Thyroid gland (tissue), 4 donors: ENCODE results near the gene OBSCN. TPM values are rescaled to one million over a fixed set of nuclear protein-coding genes. Genes with fewer than 3 reads are reported as not detected.

Experiments
- DNase-seq, 2 donors: peaks; one replicate each; pipeline ENCODE4 v3.0.0-alpha.2; 2019
- H3K27ac ChIP-seq, 3 donors: fragments of 200-600 bp; sonication (generic); 1 replicate in 2 of 3; 2 replicates in 1 of 3; pipeline ENCODE4 v1.5.1; 2016 to 2019; ENCODE audit warnings: mild to moderate bottlenecking in 1 of 3, moderate library complexity in 1 of 3
- H3K27me3 ChIP-seq: fragments of 200-600 bp; sonication (generic); one replicate; pipeline ENCODE4 v1.5.1; 2019
- H3K36me3 ChIP-seq, 2 donors: fragments of 200-600 bp; sonication (generic); one replicate each; pipeline ENCODE4 v1.5.1; 2016 to 2019
- H3K4me1 ChIP-seq, 2 donors: fragments of 200-600 bp; sonication (generic); one replicate each; pipeline ENCODE4 v1.5.1; 2017 to 2019
- H3K4me3 ChIP-seq, 3 donors: fragments of 200-600 bp; sonication (generic); replicated peaks in 1 of 3; 1 replicate in 2 of 3; 2 replicates in 1 of 3; pipeline ENCODE4 v1.5.1; 2016; ENCODE audit warnings: mild to moderate bottlenecking in 1 of 3
- H3K9me3 ChIP-seq: fragments of 200-600 bp; sonication (generic); one replicate; pipeline ENCODE4 v1.5.1; 2017
- CTCF ChIP-seq, 6 experiments: fragments of 200-600 bp in 3 of 6; fragments of 450-650 bp in 3 of 6; sonication (generic) in 3 of 6; IDR thresholded peaks; one replicate each; pipeline ENCODE4 v1.5.1; 2016 to 2019; ENCODE audit warnings: antibody characterized with exemption in 6 of 6, mild to moderate bottlenecking in 2 of 6, inconsistent platforms in 1 of 6, moderate library complexity in 1 of 6
- POLR2A ChIP-seq, 2 donors: fragments of 450-650 bp; IDR thresholded peaks; one replicate each; pipeline ENCODE4 v1.6.1; 2017; ENCODE audit warnings: antibody characterized with exemption in 2 of 2, mild to moderate bottlenecking in 2 of 2, moderate library complexity in 1 of 2
- WGBS, 2 donors: methylation state at CpG; one replicate each; pipeline ENCODE4 v1.1.5; 2017; 5-methylcytosine and 5-hydroxymethylcytosine counted together
- intact Hi-C: fragments of 100-400 bp; cut with DNase I; formaldehyde crosslinking; loops from one replicate; pipeline ENCODE4 v1.15.1; 2023
- total RNA-seq, 4 donors: library from RNA; depleted of rRNA; stranded (reverse); fragments of >200 nt; gene quantifications; one replicate each; pipeline ENCODE4 v1.2.3, GENCODE V29; 2016

The OBSCN gene
- total RNA-seq, 4 donors from 2014 or later, result 24.0 to 35.1 (median 31.5) TPM

DNA sequence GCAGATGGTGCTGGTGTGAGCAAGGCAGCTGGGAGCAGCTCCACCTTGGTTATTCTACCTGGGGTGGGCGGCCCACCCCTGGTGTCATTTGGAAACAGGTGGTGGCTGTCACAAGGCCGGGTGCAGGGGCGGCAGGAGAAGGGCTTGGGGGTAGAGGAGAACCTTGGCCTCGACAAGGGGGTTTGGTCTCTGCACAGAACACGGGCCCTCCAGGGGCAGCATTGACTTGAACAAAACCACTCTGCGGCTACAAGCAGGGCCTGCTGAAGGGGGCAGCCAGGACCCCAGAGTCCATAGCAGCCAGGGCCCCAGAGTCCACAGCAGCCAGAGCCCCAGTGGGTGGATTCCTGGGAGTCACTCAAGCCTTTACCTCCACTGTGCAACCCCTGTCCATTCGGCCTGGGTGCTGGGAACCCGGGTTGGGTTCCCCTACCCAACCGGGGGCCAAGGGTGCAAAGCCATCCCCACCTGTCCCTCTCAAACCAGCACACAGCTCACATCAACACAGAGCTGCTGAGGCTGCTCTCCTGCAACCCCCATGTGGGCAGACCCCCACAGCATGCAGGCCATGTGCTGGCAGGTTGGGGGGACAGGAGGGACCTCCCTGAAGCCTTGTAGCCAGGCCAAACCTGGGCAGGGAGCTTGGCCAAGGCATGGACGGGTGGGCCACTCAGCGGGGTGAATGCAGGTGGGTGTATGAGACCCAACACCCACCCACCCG, 191.1 kb downstream of the OBSCN start:
- Histone ChIP-seq H3K4me3 (no peak overlapping the region), H3K27me3 (no peaks in the 10 kb centered on the region), H3K9me3 (no peaks in the 10 kb centered on the region), H3K36me3 (peaks cover 30 to 43% of the 10 kb centered on the region in 2 donors), H3K27ac (no peak overlapping the region), H3K4me1 (peaks cover 1 to 2% of the 10 kb centered on the region in 2 donors)
- intact Hi-C loops, result no loop called here
- WGBS, 2 donors, result 91 to 96% methylated on average over 11 to 12 of the region's 12 CpGs
- no peak for DNase-seq
- TF ChIP-seq CTCF (IDR thresholded peaks at IDR 0.05), result no peak
- no peak for TF ChIP-seq POLR2A (IDR thresholded peaks at IDR 0.05)

DNA sequence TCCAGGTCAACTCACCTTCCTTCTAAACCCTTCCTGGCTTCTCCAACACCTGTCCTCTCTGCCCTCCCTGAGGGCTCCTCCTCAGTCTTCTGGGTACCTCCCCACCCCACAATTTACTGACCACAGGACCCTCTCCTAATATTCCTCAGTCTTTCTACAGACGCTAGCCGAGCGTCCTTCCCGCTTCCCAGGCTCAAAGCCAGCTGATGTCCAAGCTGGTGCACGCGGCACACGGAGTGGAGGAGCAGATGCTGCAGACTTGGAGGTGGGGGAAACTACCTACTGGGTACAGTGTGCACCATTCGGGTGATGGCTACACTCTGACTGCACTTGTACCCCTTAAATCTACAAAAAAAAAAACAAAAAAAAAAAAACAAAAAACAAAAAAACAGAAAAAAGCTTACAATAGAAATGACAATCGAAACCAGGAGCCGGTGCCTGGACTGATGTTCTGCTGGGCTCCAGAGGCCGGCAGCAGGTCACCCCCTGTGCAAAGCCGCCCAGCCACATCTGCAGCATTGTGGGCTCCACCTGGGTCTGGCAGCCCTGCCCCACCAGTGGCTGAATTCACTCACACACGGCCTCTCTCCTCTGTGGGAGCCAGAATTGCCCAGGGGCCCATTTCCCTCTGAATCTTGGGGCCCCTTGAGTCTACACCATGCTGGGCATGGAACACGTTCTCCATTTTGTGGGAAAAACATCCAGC, 191.8 kb downstream of the OBSCN start:
- peaks cover 24 to 39% of the 10 kb centered on the region in 2 donors for H3K36me3 ChIP-seq
- no peak for TF ChIP-seq CTCF (IDR thresholded peaks at IDR 0.05)
- TF ChIP-seq POLR2A (IDR thresholded peaks at IDR 0.05), result no peak
- intact Hi-C loops, result no loop called here
- H3K27ac ChIP-seq, result no peak overlapping the region
- no peak for DNase-seq
- 94 to 96% methylated on average over 13 to 14 of the region's 14 CpGs for WGBS, 2 donors
- H3K27me3 ChIP-seq, result no peaks in the 10 kb centered on the region
- no peaks in the 10 kb centered on the region for H3K9me3 ChIP-seq
- H3K4me1 ChIP-seq, result peaks cover 9% of the 10 kb centered on the region in 2 donors
- no peak overlapping the region for H3K4me3 ChIP-seq

DNA sequence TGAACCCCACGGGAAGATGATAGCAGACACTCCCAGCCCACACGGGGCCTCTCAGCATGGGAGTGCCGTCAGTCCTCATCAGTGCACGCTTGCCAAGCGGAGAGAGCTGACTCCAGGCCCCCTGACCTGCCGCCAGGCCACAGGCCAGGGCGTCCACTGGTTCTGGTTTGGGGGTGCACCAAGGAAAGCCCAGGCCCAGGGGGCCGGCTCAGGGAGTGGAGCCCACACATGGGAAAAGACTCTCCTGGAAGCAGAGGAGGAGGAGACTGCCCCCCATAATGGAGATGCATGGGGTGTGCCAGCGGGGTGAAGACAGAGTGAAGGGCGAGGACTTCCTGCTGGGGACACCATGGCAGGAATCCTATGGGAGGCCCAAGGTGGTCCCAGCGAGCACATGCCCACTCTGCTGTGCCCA, 192.4 kb downstream of the OBSCN start:
- peaks cover 21 to 33% of the 10 kb centered on the region in 2 donors for H3K36me3 ChIP-seq
- peaks cover 14 to 15% of the 10 kb centered on the region in 2 donors for H3K4me1 ChIP-seq
- H3K4me3 ChIP-seq, result no peak overlapping the region
- no peak for DNase-seq
- WGBS, 2 donors, result 89 to 96% methylated on average over 5 to 11 of the region's 11 CpGs
- intact Hi-C loops, result no loop called here
- no peak overlapping the region for H3K27ac ChIP-seq
- TF ChIP-seq CTCF (IDR thresholded peaks at IDR 0.05) (no peak), POLR2A (IDR thresholded peaks at IDR 0.05) (no peak)
- no peaks in the 10 kb centered on the region for H3K27me3 ChIP-seq
- no peaks in the 10 kb centered on the region for H3K9me3 ChIP-seq

- peaks cover 21% of the 10 kb centered on the region in 2 donors for H3K4me1 ChIP-seq
- H3K36me3 ChIP-seq, result peaks cover 19 to 29% of the 10 kb centered on the region in 2 donors
- H3K9me3 ChIP-seq, result no peaks in the 10 kb centered on the region
- H3K4me3 ChIP-seq, result no peak overlapping the region
- no peak for DNase-seq
- intact Hi-C loops, result no loop called here
- no peak for TF ChIP-seq CTCF (IDR thresholded peaks at IDR 0.05)
- TF ChIP-seq POLR2A (IDR thresholded peaks at IDR 0.05), result no peak
- H3K27me3 ChIP-seq, result no peaks in the 10 kb centered on the region
- 91 to 92% methylated on average over 2 to 14 of the region's 19 CpGs for WGBS, 2 donors
- H3K27ac ChIP-seq, result no peak overlapping the region
Measured at GRCh38 chr1:228400692-228401454, 193.0 kb downstream of the OBSCN start.
